Effector memory CD8-positive, alpha-beta T cell (primary cell): ENCODE data around the gene FBXL4.
A peak's percentile ranks its signal among the peaks of the same experiment; 100 is the strongest.
"Not testable (repeated sequence)": the region's sequence is repeated elsewhere in the genome, so short reads cannot be mapped to it uniquely, and the experiment has no call there.

Experiments
- ATAC-seq: fragments of 150-1000 bp; cut with Tn5 transposase; replicated peaks from 2 replicates; pipeline ENCODE4 v1.10.0; 2021; ENCODE audit warnings: mild to moderate bottlenecking, moderate library complexity
- DNase-seq, 3 experiments: peaks; one replicate each; pipeline ENCODE4 v3.0.0; 2021
- H3K27ac Mint-ChIP-seq, 2 donors: one replicate each; pipeline ENCODE4 v1.8.0; 2022; ENCODE audit warnings: mild to moderate bottlenecking in 2 of 2, mixed read lengths in 2 of 2, moderate library complexity in 2 of 2
- H3K27me3 Mint-ChIP-seq, 2 donors: one replicate each; pipeline ENCODE4 v1.8.0; 2022; ENCODE audit warnings: mixed read lengths in 2 of 2
- H3K36me3 Mint-ChIP-seq: one replicate; pipeline ENCODE4 v1.8.0; 2022; ENCODE audit warnings: mild to moderate bottlenecking, moderate library complexity, mixed read lengths; ENCODE audit not compliant: insufficient read depth
- H3K4me1 Mint-ChIP-seq, 2 donors: one replicate each; pipeline ENCODE4 v1.8.0; 2022; ENCODE audit warnings: low read depth in 2 of 2, mixed read lengths in 2 of 2
- H3K4me3 Mint-ChIP-seq, 2 donors: one replicate each; pipeline ENCODE4 v1.8.0; 2022; ENCODE audit warnings: mild to moderate bottlenecking in 2 of 2, mixed read lengths in 2 of 2, moderate library complexity in 2 of 2
- H3K9me3 Mint-ChIP-seq, 2 donors: one replicate each; pipeline ENCODE4 v1.8.0; 2022; ENCODE audit warnings: mixed read lengths in 2 of 2

Gene FBXL4

DNA sequence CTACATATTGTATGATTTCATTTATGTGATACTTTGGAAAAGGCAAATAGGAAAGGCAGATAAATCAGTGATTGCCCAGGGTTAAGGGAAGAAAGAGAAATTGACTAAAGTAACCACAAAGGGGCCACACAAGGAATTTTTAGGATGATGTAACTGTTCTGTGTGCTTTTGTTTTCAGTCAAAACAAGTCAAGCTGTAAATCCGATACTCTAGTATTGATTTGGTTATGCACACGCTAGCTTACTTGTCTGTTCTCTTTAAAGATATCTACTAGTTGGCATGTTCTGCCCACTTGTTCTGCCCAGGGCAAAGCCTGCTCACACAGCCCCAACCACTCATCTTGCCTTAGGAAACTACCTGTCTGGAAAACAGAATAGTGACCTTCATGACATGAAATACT is 6.4 kb downstream of the FBXL4 start:
- Mint-ChIP-seq H3K9me3 (peaks cover 0 to 2% of the 10 kb centered on the region in 2 donors), H3K4me1 (peaks cover 27 to 55% of the 10 kb centered on the region in 2 donors), H3K27me3 (no peaks in the 10 kb centered on the region), H3K4me3 (no peak overlapping the region), H3K36me3 (peaks cover 5% of the 10 kb centered on the region), H3K27ac (no peak overlapping the region)
- ATAC-seq (no peak), DNase-seq (no peak)

DNA sequence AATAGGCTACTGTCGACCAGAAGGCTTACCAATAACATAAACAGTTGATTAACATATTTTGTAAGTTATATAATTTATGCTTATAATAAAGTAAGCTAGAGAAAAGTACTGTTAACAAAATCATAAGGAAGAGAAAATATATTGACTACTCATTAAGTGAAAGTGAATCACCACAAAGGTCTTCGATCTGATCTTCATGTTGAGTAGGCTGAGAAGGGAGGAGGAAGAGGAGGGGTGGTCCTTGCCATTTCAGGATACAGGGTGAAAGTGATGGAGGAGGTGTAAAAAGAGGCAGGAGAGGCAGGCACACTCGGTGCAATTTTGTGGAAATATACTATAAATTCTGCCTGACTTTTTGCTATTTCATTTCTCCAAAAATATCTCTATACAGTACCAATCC is 10.4 kb downstream of the FBXL4 start:
- DNase-seq (no peak), ATAC-seq (no peak)
- peaks cover 29 to 55% of the 10 kb centered on the region in 2 donors for H3K4me1 Mint-ChIP-seq
- H3K27me3 Mint-ChIP-seq = no peaks in the 10 kb centered on the region
- H3K9me3 Mint-ChIP-seq = peaks cover 0 to 2% of the 10 kb centered on the region in 2 donors
- no peak overlapping the region for H3K4me3 Mint-ChIP-seq
- peaks cover 9% of the 10 kb centered on the region for H3K36me3 Mint-ChIP-seq
- H3K27ac Mint-ChIP-seq = no peak overlapping the region

DNA sequence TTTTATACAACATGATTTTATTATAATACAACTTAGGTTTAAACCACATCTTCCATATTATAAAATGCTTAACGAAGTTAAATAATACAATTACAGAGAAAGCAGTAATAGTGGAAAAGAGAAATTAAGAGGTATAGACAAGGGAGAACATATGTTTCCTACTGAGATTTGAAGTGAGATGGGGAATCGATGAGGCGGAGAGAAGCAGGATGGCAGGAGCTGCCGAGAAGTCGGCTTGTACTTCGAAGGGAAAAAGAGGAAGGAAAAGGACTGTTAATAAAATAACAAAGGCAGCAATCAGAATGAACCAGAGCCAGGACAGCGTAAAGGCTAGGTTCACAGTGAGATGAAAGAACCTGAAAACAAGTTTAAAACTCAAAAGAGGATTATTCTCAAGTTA is 15.4 kb downstream of the FBXL4 start:
- Mint-ChIP-seq H3K4me3 (no peak overlapping the region), H3K27ac (no peak overlapping the region), H3K27me3 (no peaks in the 10 kb centered on the region), H3K9me3 (no peaks in the 10 kb centered on the region), H3K36me3 (peaks cover 12% of the 10 kb centered on the region), H3K4me1 (peaks cover 26 to 59% of the 10 kb centered on the region in 2 donors)
- DNase-seq = no peak
- ATAC-seq = no peak

DNA sequence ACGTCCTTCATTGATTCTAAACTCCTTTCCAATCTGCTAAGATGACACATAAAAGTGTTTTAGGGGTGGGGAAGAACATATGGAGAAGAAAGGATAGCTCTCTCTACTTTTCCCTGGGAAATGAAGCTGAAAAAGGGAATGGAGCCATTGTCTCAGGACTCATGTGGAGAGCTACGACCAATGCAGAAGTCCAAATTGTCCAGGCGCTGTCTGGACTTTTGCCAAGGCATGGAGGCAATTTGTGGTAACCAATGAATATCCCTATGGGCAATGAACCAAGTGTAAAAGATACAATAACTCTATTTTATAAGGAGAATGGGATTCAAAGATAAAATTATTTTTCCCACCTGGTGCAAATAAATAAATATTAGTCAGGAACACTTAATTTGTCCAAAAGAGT is 16.1 kb downstream of the FBXL4 start:
- Mint-ChIP-seq H3K36me3 (peaks cover 10% of the 10 kb centered on the region), H3K27ac (no peak overlapping the region), H3K9me3 (no peaks in the 10 kb centered on the region), H3K4me3 (no peak overlapping the region), H3K4me1 (peaks cover 25 to 59% of the 10 kb centered on the region in 2 donors), H3K27me3 (no peaks in the 10 kb centered on the region)
- ATAC-seq = no peak
- DNase-seq = no peak

DNA sequence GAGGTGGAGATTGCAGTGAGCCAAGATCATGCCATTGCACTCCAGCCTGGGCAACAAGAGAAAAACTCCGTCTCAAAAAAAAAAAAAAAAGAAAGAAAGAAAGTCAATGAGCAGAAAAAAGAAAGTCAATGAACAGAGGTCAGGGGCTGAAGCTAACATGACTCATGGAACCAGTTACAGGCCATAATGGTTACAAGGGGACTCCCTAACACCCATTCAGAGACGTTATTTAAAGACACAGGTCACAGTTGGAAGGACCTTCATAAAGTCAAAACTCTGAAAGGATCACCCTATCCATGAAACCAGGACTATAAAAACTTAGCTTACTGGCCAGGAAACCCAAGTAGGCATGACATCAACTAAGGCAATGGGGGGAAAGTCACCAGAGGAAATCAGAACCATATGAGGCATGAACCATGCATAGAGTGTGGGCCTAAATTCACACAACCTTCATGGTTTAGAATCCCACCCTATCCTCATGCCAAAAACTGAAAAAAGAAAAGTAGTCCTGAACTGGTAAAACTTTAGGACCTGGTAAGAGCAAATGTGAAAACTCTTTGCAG is 18.2 kb downstream of the FBXL4 start:
- ATAC-seq (no peak), DNase-seq (no peak)
- no peak overlapping the region for H3K27ac Mint-ChIP-seq
- H3K36me3 Mint-ChIP-seq = peaks cover 17% of the 10 kb centered on the region
- H3K4me3 Mint-ChIP-seq = no peak overlapping the region
- H3K27me3 Mint-ChIP-seq = no peaks in the 10 kb centered on the region
- H3K9me3 Mint-ChIP-seq = no peaks in the 10 kb centered on the region
- H3K4me1 Mint-ChIP-seq = peaks cover 22 to 55% of the 10 kb centered on the region in 2 donors

DNA sequence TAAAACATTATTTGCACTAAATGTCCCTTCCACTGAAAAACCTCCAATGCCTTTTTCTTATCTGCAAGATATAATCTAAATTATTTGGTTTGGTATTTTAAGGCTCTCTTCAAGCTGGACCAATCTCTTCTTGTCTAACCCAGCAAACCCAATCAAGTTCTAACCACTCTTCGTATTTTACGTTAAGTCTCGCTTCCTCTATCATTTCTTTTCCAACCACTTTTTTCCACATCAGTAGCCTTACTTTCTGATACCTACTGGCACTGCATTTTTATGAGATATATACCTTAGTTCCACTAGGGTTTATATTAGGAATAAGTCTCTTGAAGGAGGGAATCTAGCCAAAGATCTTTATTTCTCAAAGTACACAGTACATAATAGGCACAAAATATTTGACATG is 19.1 kb downstream of the FBXL4 start:
- Mint-ChIP-seq H3K27ac (peak overlapping the region in 1 of 2 donors; percentile 82), H3K36me3 (peaks cover 13% of the 10 kb centered on the region), H3K4me1 (peaks cover 18 to 48% of the 10 kb centered on the region in 2 donors), H3K4me3 (no peak overlapping the region), H3K9me3 (no peaks in the 10 kb centered on the region), H3K27me3 (no peaks in the 10 kb centered on the region)
- DNase-seq = no peak
- no peak for ATAC-seq

DNA sequence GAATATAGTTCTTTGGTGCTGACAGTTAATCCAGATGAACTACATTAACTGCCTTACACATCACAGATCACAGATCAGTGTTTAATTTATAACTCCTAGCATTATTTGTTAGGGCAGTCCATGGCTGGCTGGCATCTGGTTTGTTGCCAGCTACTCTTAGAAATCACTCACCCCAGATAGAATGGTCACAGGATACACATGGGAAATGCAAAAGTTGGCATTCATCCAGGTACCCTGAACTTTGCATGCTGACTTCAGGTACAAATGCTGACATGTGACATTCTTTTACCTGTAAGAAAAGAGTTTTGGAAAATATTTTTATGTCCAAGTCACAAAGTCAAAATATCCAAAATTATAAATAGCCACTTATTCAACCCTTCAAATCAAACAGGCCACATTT is 20.2 kb downstream of the FBXL4 start:
- Mint-ChIP-seq H3K9me3 (no peaks in the 10 kb centered on the region), H3K36me3 (peaks cover 13% of the 10 kb centered on the region), H3K27me3 (no peaks in the 10 kb centered on the region), H3K27ac (no peak overlapping the region), H3K4me1 (peaks cover 17 to 45% of the 10 kb centered on the region in 2 donors), H3K4me3 (no peak overlapping the region)
- DNase-seq (no peak), ATAC-seq (no peak)

DNA sequence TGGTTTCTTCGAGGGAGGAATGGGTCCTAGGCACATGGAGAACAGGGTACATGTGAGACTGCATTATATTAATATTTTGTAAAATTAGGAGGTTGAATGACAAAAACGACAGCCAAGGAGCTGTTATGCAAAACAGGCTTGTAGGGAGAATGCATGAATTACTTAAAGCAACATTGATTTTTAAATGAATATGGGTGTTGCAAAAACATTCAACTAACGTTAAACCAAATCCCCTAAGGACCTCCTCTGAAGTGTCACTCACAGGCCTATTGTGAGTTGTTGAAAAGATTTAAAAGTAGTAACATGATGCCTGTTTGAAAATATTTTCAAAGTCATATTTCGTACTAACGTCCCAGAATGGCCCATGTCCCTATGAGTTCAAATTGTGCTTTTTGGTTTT is 21.9 kb downstream of the FBXL4 start:
- no peak overlapping the region for H3K27ac Mint-ChIP-seq
- DNase-seq (no peak), ATAC-seq (no peak)
- no peak overlapping the region for H3K4me3 Mint-ChIP-seq
- no peaks in the 10 kb centered on the region for H3K9me3 Mint-ChIP-seq
- peaks cover 13% of the 10 kb centered on the region for H3K36me3 Mint-ChIP-seq
- peaks cover 14 to 37% of the 10 kb centered on the region in 2 donors for H3K4me1 Mint-ChIP-seq
- no peaks in the 10 kb centered on the region for H3K27me3 Mint-ChIP-seq

DNA sequence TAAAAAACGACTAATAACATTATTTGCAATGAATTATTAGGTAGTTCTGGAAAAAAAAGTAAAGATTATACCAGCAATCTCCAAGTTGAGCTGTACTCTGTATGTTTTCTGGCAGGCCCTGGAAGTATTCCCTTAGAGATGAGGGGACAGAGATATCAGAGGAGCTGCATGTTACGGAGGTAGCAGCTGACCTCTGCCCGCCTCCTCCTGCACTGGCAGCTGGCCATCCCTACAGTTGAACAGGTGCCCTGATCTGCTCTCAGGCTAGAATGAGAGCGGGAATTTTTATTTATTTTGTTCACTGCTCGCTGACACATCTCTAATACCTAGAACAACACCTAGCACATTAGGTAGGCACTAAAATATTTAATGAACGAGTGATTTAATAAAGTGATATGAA is 23.1 kb downstream of the FBXL4 start:
- no peaks in the 10 kb centered on the region for H3K27me3 Mint-ChIP-seq
- no peak overlapping the region for H3K27ac Mint-ChIP-seq
- no peak overlapping the region for H3K4me3 Mint-ChIP-seq
- ATAC-seq (no peak), DNase-seq (no peak)
- peaks cover 11 to 32% of the 10 kb centered on the region in 2 donors for H3K4me1 Mint-ChIP-seq
- H3K36me3 Mint-ChIP-seq = peaks cover 13% of the 10 kb centered on the region
- no peaks in the 10 kb centered on the region for H3K9me3 Mint-ChIP-seq

DNA sequence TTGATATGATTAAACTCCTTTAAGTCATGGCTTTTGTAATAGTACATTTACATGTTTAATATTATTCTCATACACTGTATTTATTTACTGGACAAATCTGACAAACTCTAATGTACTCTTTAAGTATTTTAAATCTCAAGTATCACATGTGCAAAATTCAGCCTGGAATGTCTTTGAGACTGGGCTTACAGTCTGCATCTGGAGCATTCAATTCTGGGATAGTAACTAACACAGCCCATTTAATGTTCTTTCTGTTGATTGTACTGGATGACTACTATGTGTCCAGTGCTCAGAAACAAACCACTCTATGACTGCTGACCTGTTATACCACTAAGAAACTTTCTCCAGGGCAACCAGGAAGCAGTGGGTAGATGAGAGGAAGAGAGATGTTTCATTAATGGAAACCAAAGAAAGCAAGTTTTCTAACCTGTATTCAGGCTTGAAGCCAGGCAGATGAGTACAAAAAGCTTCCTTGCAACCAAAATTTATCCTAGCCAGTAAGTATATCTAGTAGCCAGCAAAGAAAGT is 26.8 kb downstream of the FBXL4 start:
- Mint-ChIP-seq H3K27me3 (no peaks in the 10 kb centered on the region), H3K27ac (peak overlapping the region in 1 of 2 donors; percentile 70), H3K9me3 (no peaks in the 10 kb centered on the region), H3K4me3 (no peak overlapping the region), H3K36me3 (no peaks in the 10 kb centered on the region), H3K4me1 (peaks cover 8 to 12% of the 10 kb centered on the region in 2 donors)
- DNase-seq (no peak), ATAC-seq (no peak)

DNA sequence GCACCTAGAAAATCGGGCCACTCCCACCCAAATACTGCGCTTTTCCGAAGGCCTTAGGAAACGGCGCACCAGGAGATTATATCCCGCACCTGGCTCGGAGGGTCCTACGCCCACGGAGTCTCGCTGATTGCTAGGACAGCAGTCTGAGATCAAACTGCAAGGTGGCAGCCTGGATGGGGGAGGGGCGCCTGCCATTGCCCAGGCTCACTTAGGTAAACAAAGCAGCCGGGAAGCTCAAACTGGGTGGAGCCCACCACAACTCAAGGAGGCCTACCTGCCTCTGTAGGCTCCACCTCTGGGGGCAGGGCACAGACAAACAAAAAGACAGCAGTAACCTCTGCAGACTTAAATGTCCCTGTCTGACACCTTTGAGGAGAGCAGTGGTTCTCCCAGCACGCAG is 36.8 kb downstream of the FBXL4 start:
- ATAC-seq, H3K36me3 Mint-ChIP-seq, H3K27me3 Mint-ChIP-seq: not testable (repeated sequence)

DNA sequence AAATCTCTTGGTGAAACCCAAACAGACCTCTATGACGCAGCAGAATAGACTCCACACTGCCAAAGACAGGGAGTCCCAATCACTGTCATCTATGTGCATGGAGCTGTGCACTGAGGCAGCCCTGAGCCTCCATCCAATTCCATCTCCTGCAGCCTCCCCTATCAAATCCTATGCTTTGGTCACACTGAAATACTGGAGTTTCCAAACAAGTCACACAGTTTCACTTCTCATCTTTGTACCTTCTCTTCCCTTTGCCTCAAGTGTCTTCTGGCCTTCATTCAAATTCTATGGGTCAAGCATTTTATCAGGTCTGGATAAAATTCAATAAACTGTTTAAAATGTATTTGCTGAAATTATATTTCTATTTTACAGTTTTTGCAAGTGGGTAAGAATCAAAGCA is 38.5 kb downstream of the FBXL4 start:
- no peak for ATAC-seq
- H3K4me3 Mint-ChIP-seq = no peak overlapping the region
- H3K4me1 Mint-ChIP-seq = peaks cover 2 to 7% of the 10 kb centered on the region in 2 donors
- H3K9me3 Mint-ChIP-seq = peaks cover 2 to 10% of the 10 kb centered on the region in 2 donors
- peaks cover 13% of the 10 kb centered on the region for H3K36me3 Mint-ChIP-seq
- H3K27me3 Mint-ChIP-seq = no peaks in the 10 kb centered on the region
- DNase-seq = no peak
- H3K27ac Mint-ChIP-seq = no peak overlapping the region

More for the DNA sequence above, 36.8 kb downstream of the FBXL4 start:
- not testable (repeated sequence) for DNase-seq, H3K9me3 Mint-ChIP-seq, H3K4me3 Mint-ChIP-seq, H3K27ac Mint-ChIP-seq, H3K4me1 Mint-ChIP-seq

DNA sequence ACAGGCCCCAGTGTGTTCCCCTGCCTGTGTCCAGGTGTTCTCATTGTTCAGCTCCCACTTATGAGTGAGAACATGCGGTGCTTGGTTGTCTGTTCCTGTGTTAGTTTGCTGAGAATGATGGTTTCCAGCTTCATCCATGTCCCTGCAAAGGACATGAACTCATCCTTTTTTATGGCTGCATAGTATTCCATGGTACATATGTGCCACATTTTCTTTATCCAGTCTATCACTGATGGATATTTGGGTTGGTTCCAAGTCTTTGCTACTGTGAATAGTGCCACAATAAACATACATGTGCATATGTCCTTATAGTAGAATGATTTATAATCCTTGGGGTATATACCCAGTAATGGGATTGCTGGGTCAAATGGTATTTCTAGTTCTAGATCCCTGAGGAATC is 41.4 kb downstream of the FBXL4 start:
- not testable (repeated sequence) for H3K9me3 Mint-ChIP-seq, H3K27ac Mint-ChIP-seq, DNase-seq, ATAC-seq, H3K4me3 Mint-ChIP-seq, H3K27me3 Mint-ChIP-seq, H3K36me3 Mint-ChIP-seq
- H3K4me1 Mint-ChIP-seq = peaks cover 0 to 11% of the 10 kb centered on the region in 2 donors

DNA sequence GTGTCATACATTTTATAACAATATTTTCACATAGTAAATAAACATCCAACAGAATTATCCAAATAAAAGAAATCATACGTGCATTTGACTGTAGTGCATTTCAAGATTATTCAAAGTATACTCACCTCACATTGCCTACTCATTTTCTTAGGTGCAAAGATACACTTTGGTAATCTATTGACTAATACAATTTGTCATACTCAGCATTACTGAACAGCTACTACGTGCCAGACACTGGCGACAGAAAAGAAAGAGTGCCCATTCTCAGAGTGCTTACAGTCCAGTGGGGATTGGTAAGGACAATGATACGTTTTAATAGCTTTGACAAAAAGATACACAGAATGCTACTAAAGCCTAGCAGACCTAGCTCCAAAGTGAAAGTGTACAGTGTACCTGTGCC is 42.0 kb downstream of the FBXL4 start:
- no peak for DNase-seq
- H3K4me1 Mint-ChIP-seq = peaks cover 0 to 11% of the 10 kb centered on the region in 2 donors
- H3K27me3 Mint-ChIP-seq = no peaks in the 10 kb centered on the region
- no peak overlapping the region for H3K4me3 Mint-ChIP-seq
- H3K36me3 Mint-ChIP-seq = peaks cover 6% of the 10 kb centered on the region
- ATAC-seq = no peak
- no peak overlapping the region for H3K27ac Mint-ChIP-seq
- no peaks in the 10 kb centered on the region for H3K9me3 Mint-ChIP-seq
